ENCODE measurements around the gene DEDD2. TPM values are rescaled to one million over a fixed set of nuclear protein-coding genes. Genes with fewer than 3 reads are reported as not detected.

DEDD2 gene
- total and polyA plus RNA-seq, 10 of the 15 experiments (the other 5 are each of a cell fraction or from before 2014, with no cell fraction given): 2.5 to 24.7 (median 17.6) TPM

DNA sequence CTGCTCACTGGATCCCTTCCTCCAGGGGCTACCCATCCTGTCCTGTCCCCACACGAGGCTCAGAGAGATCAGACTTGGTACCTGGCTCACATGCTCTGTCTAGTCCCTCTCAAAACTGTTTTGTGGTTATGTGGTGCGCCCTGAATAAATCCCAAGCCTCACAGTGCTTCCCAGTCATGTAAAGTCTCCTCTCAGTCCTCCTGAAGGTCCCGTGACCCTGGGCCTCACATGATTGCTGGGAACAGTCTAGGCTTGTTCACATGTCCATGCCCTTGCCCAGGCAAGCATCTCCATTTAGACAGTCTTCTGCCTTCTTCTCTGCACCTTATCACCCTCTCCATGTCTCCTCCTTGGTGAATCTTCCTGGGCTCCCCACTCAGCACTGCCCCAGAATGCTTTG is 49.3 kb downstream of the DEDD2 start:
- Histone ChIP-seq H3K79me2 (ENCODE audit: control insufficient read depth, insufficient read depth, low read length) (no peaks in the 10 kb centered on the region), H3K27ac (ENCODE audit: control insufficient read depth, insufficient read depth) (no peak overlapping the region), H3K4me3 (no peak overlapping the region), H3K36me3 (ENCODE audit: control insufficient read depth in 2 of 2, insufficient read depth in 2 of 2, low read length in 1 of 2) (no peaks in the 10 kb centered on the region), H3K27me3 (replicated peaks in 1 of 2; ENCODE audit: control insufficient read depth in 2 of 2, insufficient read depth in 2 of 2, low read length in 1 of 2) (peaks cover 0 to 1% of the 10 kb centered on the region in 2 experiments; a peak in 2 of 4 replicates), H3K4me2 (ENCODE audit: control insufficient read depth, insufficient read depth) (no peak overlapping the region), H2AFZ (ENCODE audit: control insufficient read depth, low read depth, low read length) (no peak overlapping the region), H3K4me1 (ENCODE audit: control insufficient read depth, insufficient read depth, low read length) (no peaks in the 10 kb centered on the region), H4K20me1 (ENCODE audit: control insufficient read depth, insufficient read depth) (no peaks in the 10 kb centered on the region), H3K9ac (ENCODE audit: control insufficient read depth, insufficient read depth, low read length) (no peak overlapping the region), H3K9me3 (replicated peaks; ENCODE audit: control insufficient read depth, insufficient read depth, low read length) (no peaks in the 10 kb centered on the region)
- WGBS (ENCODE audit: insufficient coverage, insufficient replicate concordance, low lambda C conversion rate, missing lambda C conversion rate): 3% methylated on average over 3 of the region's 3 CpGs
- no peak for TF ChIP-seq TCF12 (IDR thresholded peaks at IDR 0.05; ENCODE audit: low read depth, low read length)
- BruUV-seq (replicated peaks): no TSS peak
- ChIA-PET CTCF (interaction anchor here (0.7 kb wide), 1 partner anchor 29 kb away, joined by 4 read pairs; no protein-coding TSS in a partner anchor), SMC1A (ENCODE audit: uncharacterized antibody, unreplicated experiment) (no interaction called here), POLR2A (no interaction called here), RAD21 (ENCODE audit: unreplicated experiment) (no interaction called here)
- FAIRE-seq (no peak), DNase-seq (ENCODE audit: low read depth, low spot score) (no peak), ATAC-seq (no peak)
- in situ Hi-C loops (cut with MboI) (no loop called here), intact Hi-C loops (cut with micrococcal nuclease; ENCODE audit: unreplicated experiment) (no loop called here)

DNA sequence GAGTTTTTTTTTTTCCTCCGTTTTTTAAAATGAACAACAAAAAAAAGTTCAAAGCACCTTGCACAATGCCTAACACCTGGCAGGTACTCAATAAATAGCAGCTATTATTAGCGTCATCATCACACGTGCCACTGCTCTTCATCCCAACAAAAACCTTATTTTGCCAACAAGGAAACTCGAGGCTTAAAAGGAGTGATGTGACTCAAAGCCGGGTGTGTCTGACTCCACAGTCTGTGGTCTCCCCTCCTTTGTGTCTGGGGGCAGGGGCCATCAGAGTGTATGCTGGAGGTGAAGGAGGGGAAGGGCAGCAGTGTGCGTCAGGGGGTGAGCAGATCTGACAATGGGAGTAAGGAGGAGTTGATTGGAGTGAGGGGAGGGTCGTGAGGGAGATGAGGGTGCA is 51.2 kb downstream of the DEDD2 start:
- RAD21 ChIA-PET (ENCODE audit: unreplicated experiment): interaction anchor here (0.9 kb wide), 1 partner anchor 34 kb away, joined by 3 read pairs; the partner anchor contains the start of gene POU2F2
- POLR2A ChIA-PET: interaction anchor here (0.6 kb wide), 1 partner anchor 54 kb away, joined by 4 read pairs; no protein-coding TSS in a partner anchor

More for the DNA sequence above, 51.2 kb downstream of the DEDD2 start:
- H4K20me1 ChIP-seq (ENCODE audit: control insufficient read depth, insufficient read depth): no peaks in the 10 kb centered on the region
- no TSS peak for BruUV-seq (replicated peaks)
- H3K4me2 ChIP-seq (ENCODE audit: control insufficient read depth, insufficient read depth): no peak overlapping the region
- intact Hi-C loops (cut with micrococcal nuclease; ENCODE audit: unreplicated experiment) (no loop called here), in situ Hi-C loops (cut with MboI) (no loop called here)
- ChIA-PET SMC1A (ENCODE audit: uncharacterized antibody, unreplicated experiment) (interaction anchor here (1.3 kb wide), 1 partner anchor 34 kb away, joined by 3 read pairs; the partner anchor contains the start of gene POU2F2), CTCF (no interaction called here)
- no peak overlapping the region for H3K27ac ChIP-seq (ENCODE audit: control insufficient read depth, insufficient read depth)
- H3K9me3 ChIP-seq (replicated peaks; ENCODE audit: control insufficient read depth, insufficient read depth, low read length): no peaks in the 10 kb centered on the region
- ATAC-seq (no peak), DNase-seq (ENCODE audit: low read depth, low spot score) (no peak), FAIRE-seq (no peak)
- H3K9ac ChIP-seq (ENCODE audit: control insufficient read depth, insufficient read depth, low read length): no peak overlapping the region
- TF ChIP-seq IKZF1 (conservative IDR thresholded peaks at IDR 0.05): no peak
- TF ChIP-seq, protein P1, sequence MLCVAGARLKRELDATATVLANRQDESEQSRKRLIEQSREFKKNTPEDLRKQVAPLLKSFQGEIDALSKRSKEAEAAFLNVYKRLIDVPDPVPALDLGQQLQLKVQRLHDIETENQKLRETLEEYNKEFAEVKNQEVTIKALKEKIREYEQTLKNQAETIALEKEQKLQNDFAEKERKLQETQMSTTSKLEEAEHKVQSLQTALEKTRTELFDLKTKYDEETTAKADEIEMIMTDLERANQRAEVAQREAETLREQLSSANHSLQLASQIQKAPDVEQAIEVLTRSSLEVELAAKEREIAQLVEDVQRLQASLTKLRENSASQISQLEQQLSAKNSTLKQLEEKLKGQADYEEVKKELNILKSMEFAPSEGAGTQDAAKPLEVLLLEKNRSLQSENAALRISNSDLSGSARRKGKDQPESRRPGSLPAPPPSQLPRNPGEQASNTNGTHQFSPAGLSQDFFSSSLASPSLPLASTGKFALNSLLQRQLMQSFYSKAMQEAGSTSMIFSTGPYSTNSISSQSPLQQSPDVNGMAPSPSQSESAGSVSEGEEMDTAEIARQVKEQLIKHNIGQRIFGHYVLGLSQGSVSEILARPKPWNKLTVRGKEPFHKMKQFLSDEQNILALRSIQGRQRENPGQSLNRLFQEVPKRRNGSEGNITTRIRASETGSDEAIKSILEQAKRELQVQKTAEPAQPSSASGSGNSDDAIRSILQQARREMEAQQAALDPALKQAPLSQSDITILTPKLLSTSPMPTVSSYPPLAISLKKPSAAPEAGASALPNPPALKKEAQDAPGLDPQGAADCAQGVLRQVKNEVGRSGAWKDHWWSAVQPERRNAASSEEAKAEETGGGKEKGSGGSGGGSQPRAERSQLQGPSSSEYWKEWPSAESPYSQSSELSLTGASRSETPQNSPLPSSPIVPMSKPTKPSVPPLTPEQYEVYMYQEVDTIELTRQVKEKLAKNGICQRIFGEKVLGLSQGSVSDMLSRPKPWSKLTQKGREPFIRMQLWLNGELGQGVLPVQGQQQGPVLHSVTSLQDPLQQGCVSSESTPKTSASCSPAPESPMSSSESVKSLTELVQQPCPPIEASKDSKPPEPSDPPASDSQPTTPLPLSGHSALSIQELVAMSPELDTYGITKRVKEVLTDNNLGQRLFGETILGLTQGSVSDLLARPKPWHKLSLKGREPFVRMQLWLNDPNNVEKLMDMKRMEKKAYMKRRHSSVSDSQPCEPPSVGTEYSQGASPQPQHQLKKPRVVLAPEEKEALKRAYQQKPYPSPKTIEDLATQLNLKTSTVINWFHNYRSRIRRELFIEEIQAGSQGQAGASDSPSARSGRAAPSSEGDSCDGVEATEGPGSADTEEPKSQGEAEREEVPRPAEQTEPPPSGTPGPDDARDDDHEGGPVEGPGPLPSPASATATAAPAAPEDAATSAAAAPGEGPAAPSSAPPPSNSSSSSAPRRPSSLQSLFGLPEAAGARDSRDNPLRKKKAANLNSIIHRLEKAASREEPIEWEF (IDR thresholded peaks at IDR 0.05; ENCODE audit: insufficient replicate concordance, low read depth, low read length): no peak
- no peaks in the 10 kb centered on the region for H3K79me2 ChIP-seq (ENCODE audit: control insufficient read depth, insufficient read depth, low read length)
- no peak overlapping the region for H3K4me3 ChIP-seq
- no peaks in the 10 kb centered on the region for H3K36me3 ChIP-seq (ENCODE audit: control insufficient read depth in 2 of 2, insufficient read depth in 2 of 2, low read length in 1 of 2)
- no peaks in the 10 kb centered on the region for H3K4me1 ChIP-seq (ENCODE audit: control insufficient read depth, insufficient read depth, low read length)
- peaks cover 0 to 3% of the 10 kb centered on the region in 2 experiments; a peak in 3 of 4 replicates for H3K27me3 ChIP-seq (replicated peaks in 1 of 2; ENCODE audit: control insufficient read depth in 2 of 2, insufficient read depth in 2 of 2, low read length in 1 of 2)
- WGBS (ENCODE audit: insufficient coverage, insufficient replicate concordance, low lambda C conversion rate, missing lambda C conversion rate): 7% methylated on average over 7 of the region's 7 CpGs
- no peak overlapping the region for H2AFZ ChIP-seq (ENCODE audit: control insufficient read depth, low read depth, low read length)

All from GM12878 (cell line).